ENCODE data around the gene NOP56.
A peak's percentile ranks its signal among the peaks of the same experiment; 100 is the strongest.
"Not testable (repeated sequence)": the region's sequence is repeated elsewhere in the genome, so short reads cannot be mapped to it uniquely, and the experiment has no call there.

Gene NOP56

GRCh38 chr20:2684817-2685216 lies 32.4 kb downstream of the NOP56 start:
- not testable (repeated sequence) for H3K36me3 ChIP-seq (ENCODE audit: insufficient read depth, low read length); H3K4me3 ChIP-seq (ENCODE audit: low read depth in 1 of 2, low read length in 2 of 2); ATAC-seq (ENCODE audit: insufficient read depth, low read depth); H3K9me3 ChIP-seq (ENCODE audit: insufficient read depth, low read length, severe bottlenecking); DNase-seq; H2AFZ ChIP-seq (ENCODE audit: low read depth, low read length); H3K4me1 ChIP-seq (ENCODE audit: insufficient read depth, low read length); H3K79me2 ChIP-seq (ENCODE audit: insufficient read depth, low read length); H3K4me2 ChIP-seq (ENCODE audit: insufficient read depth, low read length); H3K27ac ChIP-seq (ENCODE audit: low read length); H3K27me3 ChIP-seq (ENCODE audit: insufficient read depth, low read length, poor library complexity); H4K20me1 ChIP-seq (ENCODE audit: insufficient read depth, low read length); H3K9ac ChIP-seq (ENCODE audit: low read depth, low read length)

GRCh38 chr20:2687514-2687913 lies 35.1 kb downstream of the NOP56 start:
- H4K20me1 ChIP-seq (ENCODE audit: insufficient read depth, low read length) = peaks cover 2% of the 10 kb centered on the region; the same call in 1 of the 2 replicates
- H3K9me3 ChIP-seq (ENCODE audit: insufficient read depth, low read length, severe bottlenecking) = no peaks in the 10 kb centered on the region
- H3K27ac ChIP-seq (ENCODE audit: low read length) = no peak overlapping the region
- no peaks in the 10 kb centered on the region for H3K4me1 ChIP-seq (ENCODE audit: insufficient read depth, low read length)
- H2AFZ ChIP-seq (ENCODE audit: low read depth, low read length) = no peak overlapping the region
- no peak overlapping the region for H3K9ac ChIP-seq (ENCODE audit: low read depth, low read length)
- no peak for ATAC-seq (ENCODE audit: insufficient read depth, low read depth)
- TF ChIP-seq, protein P1, sequence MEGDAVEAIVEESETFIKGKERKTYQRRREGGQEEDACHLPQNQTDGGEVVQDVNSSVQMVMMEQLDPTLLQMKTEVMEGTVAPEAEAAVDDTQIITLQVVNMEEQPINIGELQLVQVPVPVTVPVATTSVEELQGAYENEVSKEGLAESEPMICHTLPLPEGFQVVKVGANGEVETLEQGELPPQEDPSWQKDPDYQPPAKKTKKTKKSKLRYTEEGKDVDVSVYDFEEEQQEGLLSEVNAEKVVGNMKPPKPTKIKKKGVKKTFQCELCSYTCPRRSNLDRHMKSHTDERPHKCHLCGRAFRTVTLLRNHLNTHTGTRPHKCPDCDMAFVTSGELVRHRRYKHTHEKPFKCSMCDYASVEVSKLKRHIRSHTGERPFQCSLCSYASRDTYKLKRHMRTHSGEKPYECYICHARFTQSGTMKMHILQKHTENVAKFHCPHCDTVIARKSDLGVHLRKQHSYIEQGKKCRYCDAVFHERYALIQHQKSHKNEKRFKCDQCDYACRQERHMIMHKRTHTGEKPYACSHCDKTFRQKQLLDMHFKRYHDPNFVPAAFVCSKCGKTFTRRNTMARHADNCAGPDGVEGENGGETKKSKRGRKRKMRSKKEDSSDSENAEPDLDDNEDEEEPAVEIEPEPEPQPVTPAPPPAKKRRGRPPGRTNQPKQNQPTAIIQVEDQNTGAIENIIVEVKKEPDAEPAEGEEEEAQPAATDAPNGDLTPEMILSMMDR (IDR thresholded peaks at IDR 0.05; ENCODE audit: borderline replicate concordance, extremely low read depth, low read length, poor library complexity, severe bottlenecking) = no peak
- TF ChIP-seq EZH2 (IDR thresholded peaks at IDR 0.05; ENCODE audit: borderline replicate concordance, low read depth, low read length, severe bottlenecking) = no peak
- no peak for DNase-seq
- H3K4me2 ChIP-seq (ENCODE audit: insufficient read depth, low read length) = no peak overlapping the region
- H3K27me3 ChIP-seq (ENCODE audit: insufficient read depth, low read length, poor library complexity) = peaks cover 22% of the 10 kb centered on the region
- no peaks in the 10 kb centered on the region for H3K79me2 ChIP-seq (ENCODE audit: insufficient read depth, low read length)
- H3K4me3 ChIP-seq (ENCODE audit: low read depth in 1 of 2, low read length in 2 of 2) = no peak overlapping the region
- H3K36me3 ChIP-seq (ENCODE audit: insufficient read depth, low read length) = no peaks in the 10 kb centered on the region

GRCh38 chr20:2688041-2688591 lies 35.7 kb downstream of the NOP56 start:
- no peaks in the 10 kb centered on the region for H3K36me3 ChIP-seq (ENCODE audit: insufficient read depth, low read length)
- no peak overlapping the region for H3K4me3 ChIP-seq (ENCODE audit: low read depth in 1 of 2, low read length in 2 of 2)
- no peak overlapping the region for H3K9ac ChIP-seq (ENCODE audit: low read depth, low read length)
- no peaks in the 10 kb centered on the region for H3K4me1 ChIP-seq (ENCODE audit: insufficient read depth, low read length)
- no peaks in the 10 kb centered on the region for H3K9me3 ChIP-seq (ENCODE audit: insufficient read depth, low read length, severe bottlenecking)
- no peak overlapping the region for H2AFZ ChIP-seq (ENCODE audit: low read depth, low read length)
- ATAC-seq (ENCODE audit: insufficient read depth, low read depth) (peak; percentile 74), DNase-seq (peak; percentile 54)
- no peaks in the 10 kb centered on the region for H3K79me2 ChIP-seq (ENCODE audit: insufficient read depth, low read length)
- peaks cover 22% of the 10 kb centered on the region for H3K27me3 ChIP-seq (ENCODE audit: insufficient read depth, low read length, poor library complexity)
- H3K4me2 ChIP-seq (ENCODE audit: insufficient read depth, low read length) = no peak overlapping the region
- H4K20me1 ChIP-seq (ENCODE audit: insufficient read depth, low read length) = peaks cover 2% of the 10 kb centered on the region; the same call in 1 of the 2 replicates
- no peak overlapping the region for H3K27ac ChIP-seq (ENCODE audit: low read length)
- TF ChIP-seq, protein P1 (IDR thresholded peaks at IDR 0.05; ENCODE audit: borderline replicate concordance, extremely low read depth, low read length, poor library complexity, severe bottlenecking) = peak; percentile 61
- TF ChIP-seq EZH2 (IDR thresholded peaks at IDR 0.05; ENCODE audit: borderline replicate concordance, low read depth, low read length, severe bottlenecking) = no peak

DNA sequence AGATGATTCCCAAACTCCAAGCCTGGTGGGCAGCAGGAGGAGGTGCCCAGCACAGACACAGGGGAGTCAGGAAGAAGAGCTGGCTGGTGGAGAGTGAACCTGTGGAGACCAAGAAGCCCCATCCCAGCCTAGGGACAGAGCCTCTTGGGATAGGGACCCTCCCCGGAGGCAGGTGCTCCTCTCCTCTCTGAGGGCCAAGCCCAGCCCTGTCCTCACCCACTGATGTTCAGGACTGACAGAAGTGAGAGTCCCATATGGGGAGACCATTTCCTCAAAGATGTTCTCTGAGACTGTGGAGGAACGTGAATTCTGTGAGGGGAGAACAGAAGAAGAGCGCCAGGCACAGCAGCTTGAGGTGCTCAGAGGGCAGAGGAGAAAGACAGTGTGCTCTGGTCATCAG lies 37.8 kb downstream of the NOP56 start:
- no peaks in the 10 kb centered on the region for H3K9me3 ChIP-seq (ENCODE audit: insufficient read depth, low read length, severe bottlenecking)
- H4K20me1 ChIP-seq (ENCODE audit: insufficient read depth, low read length) = peaks cover 2% of the 10 kb centered on the region; the same call in 1 of the 2 replicates
- H2AFZ ChIP-seq (ENCODE audit: low read depth, low read length) = no peak overlapping the region
- H3K27me3 ChIP-seq (ENCODE audit: insufficient read depth, low read length, poor library complexity) = peaks cover 38% of the 10 kb centered on the region
- no peaks in the 10 kb centered on the region for H3K79me2 ChIP-seq (ENCODE audit: insufficient read depth, low read length)
- no peak for ATAC-seq (ENCODE audit: insufficient read depth, low read depth)
- no peak for DNase-seq
- H3K36me3 ChIP-seq (ENCODE audit: insufficient read depth, low read length) = no peaks in the 10 kb centered on the region
- no peak overlapping the region for H3K4me2 ChIP-seq (ENCODE audit: insufficient read depth, low read length)
- H3K4me3 ChIP-seq (ENCODE audit: low read depth in 1 of 2, low read length in 2 of 2) = no peak overlapping the region
- TF ChIP-seq, protein P1 (IDR thresholded peaks at IDR 0.05; ENCODE audit: borderline replicate concordance, extremely low read depth, low read length, poor library complexity, severe bottlenecking) = no peak
- no peak for TF ChIP-seq EZH2 (IDR thresholded peaks at IDR 0.05; ENCODE audit: borderline replicate concordance, low read depth, low read length, severe bottlenecking)
- no peak overlapping the region for H3K9ac ChIP-seq (ENCODE audit: low read depth, low read length)
- no peak overlapping the region for H3K27ac ChIP-seq (ENCODE audit: low read length)
- no peaks in the 10 kb centered on the region for H3K4me1 ChIP-seq (ENCODE audit: insufficient read depth, low read length)
